NCI-H187 (cell line): ENCODE measurements around the gene CCDC182.
A peak's percentile ranks its signal among the peaks of the same experiment; 100 is the strongest.

Experiments
- DNase-seq, 2 experiments: peaks; one replicate each; lab custom pipeline; 2025; lab: John Stamatoyannopoulos, UW

Gene CCDC182

DNA sequence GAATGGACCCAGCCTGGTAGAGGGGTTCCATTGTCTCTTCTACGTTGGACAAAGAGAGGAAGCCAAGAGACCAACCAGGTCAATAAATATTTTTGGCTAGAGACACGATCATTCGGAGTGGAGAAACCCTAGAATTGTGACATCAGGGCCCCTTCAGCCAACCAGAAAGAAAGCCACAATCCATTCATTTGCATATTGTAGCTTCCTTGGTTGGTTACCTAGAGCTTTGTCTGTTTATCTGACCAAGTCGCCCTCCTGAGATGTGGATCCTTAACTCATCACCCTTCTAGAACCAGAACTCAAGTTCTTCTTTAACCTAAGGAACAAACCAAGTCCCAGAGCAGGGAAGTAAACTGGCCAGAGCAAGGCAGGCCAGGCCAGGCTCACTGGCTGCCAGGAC is at the start of gene CCDC182:
Gene CCDC182, minus strand, starts transcription at position 58 of the 400 bp plus-strand sequence. Its CDS starts 27 bp downstream, at position 31.
- DNase-seq, result no peak

DNA sequence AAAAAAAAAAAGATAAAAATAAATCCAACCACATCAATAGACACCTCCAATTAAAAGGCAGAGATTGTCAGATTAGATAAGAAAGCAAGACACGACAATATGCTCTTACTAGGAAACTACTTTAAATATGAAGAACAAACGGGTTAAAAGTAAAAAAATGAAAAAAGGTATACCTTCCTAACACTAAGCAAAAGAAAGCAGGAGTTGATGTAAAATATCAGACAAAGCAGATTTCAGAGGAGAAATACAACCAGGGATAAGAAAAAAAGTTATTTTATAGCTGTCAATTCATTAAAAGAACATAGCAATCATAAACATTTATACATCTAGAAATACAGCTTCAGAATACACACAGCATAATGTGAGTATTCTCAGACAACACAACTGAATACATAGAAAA is 49.7 kb upstream of the CCDC182 start:
- no peak for DNase-seq

DNA sequence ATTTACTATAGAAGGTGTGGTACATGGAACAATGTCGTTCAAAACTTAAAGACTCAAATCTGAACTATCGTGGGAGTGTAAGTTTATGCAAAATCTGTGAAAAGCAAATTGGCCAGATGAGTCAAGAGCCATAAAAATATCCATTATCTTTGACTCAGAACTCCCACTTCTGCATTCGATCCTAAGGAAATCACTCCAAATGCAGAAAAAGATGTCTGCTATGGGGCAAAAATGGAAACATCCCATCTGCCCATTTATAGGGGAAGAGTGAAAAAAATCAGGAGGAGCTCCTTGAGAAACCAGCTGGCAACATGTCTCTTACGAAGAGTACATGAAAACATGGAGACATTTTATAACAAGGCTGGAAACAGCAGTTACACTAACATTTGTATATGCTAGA is 43.6 kb upstream of the CCDC182 start:
- DNase-seq, result no peak

DNA sequence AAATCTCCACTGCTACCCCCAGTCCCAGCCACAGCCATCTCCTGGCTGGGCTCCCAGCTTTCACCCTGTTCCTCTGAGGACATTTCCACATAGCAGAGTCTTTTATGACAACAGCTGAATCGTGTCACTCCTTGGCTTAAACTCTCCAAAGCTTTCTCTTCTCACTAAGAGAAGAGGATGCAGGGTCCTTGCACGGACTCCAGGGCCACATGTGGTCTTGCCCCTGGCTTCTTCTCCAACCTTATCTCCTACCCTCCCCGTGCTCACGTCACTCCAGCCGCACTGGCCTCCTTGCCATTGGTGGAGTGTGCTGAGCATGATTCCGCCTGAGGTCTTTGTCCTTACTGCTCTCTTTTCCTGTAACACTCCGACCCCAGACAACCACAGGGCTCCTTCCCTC is 39.9 kb upstream of the CCDC182 start:
- DNase-seq, result no peak

DNA sequence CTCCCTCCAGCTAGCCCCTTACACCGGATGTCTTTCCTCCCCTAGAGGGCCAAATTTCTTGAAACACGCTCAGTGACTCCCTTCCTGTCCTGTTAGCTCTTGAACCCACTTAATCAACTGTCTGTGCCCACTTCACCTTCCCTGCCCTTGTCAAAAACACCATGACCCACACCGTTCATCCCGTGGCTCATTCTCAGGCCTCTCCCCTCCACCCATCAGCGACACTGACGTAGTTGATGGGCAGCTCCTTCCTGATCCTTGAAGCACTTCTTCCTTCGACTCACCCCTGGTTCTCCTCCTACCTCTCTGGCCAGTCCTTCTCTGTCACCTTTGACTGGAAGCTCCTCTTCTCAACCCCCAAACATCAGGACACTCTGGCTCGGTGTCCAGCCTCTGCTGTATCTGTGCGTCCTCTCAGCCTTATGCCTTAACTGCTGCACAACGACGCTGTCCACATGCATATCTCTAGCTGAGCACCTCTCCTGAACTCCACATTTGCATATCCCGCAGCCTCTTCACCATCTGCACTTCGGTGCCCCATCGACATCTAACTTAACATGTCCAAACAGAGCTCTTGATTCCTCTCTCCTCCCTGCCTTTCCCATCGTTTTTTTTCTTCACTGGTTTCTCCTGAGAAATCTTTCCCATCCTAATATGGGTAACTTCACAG is 39.3 kb upstream of the CCDC182 start:
- no peak for DNase-seq

DNA sequence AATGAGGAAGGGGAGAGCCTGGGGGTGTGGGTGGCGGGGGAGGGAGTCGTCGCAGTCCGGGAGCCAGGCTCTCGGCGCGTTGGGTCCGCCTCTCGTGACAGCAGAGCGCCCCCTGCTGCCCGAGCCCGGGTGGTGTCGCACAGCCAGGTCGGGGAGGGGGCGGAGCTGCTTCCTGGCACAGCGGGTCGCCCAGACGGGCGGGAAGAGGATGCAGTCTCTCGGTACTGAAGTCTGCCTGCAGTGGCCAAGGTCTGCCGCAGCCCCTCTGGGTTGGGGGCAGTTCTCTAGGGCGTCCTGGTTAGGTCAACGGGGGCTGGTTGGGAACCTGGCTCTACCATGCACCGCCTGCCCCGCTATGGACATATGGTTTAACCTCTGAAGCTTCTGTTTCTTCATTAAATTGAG is 38.2 kb upstream of the CCDC182 start:
- DNase-seq, result peak; percentile 35 to 74

DNA sequence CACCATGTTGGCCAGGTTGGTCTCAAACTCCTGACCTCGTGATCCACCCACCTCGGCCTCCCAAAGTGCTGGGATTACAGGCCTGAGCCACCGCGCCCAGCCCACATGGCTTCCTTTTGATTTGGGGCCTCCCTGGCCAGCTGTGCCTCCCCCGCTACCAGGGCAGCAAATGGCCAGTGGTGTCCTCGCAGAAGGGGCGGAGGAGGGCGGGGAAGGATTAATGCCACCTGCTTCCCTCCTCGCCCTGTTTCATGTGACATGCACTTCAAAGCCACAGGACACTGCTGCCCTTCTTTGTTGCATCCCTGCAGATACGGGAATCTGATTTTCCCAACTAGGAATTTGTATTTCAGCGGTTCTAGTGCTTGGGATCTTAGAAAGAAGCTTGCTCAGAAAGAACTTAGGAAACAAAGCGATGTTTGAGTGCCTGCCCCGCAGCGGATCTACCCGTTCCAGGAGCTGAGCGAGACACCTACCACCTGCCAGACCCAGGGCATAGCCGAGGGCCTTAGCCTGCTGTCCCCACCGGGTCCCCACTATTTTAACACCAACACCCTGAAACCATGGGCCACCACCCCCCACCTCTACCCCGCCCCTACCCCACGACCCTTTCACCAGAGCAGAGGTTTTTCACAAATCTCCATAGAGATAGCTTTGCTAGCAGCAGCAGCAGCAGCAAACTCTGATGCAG is 37.7 kb upstream of the CCDC182 start:
- DNase-seq, result no peak

DNA sequence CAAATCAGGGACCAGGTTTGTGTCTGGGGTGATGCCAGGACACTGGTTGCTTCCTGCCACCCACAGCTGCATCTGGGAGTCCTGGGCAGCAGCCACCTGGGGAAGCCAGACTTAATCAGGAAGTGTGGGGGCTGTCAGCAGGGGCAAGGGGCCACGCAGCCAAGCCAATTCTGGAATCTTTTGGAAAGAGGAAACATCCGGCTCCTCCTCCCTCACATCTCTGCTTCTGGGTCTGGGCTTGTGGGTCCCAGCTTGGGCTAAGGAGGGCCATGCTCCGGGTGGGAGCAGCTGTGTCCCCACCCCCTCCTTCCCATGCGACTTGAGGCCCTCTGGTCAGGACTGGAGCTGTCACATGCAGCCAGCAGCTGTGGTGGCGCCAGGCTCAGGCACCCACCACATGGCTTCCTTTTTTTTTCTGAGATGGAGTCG is 37.0 kb upstream of the CCDC182 start:
- DNase-seq, result no peak

DNA sequence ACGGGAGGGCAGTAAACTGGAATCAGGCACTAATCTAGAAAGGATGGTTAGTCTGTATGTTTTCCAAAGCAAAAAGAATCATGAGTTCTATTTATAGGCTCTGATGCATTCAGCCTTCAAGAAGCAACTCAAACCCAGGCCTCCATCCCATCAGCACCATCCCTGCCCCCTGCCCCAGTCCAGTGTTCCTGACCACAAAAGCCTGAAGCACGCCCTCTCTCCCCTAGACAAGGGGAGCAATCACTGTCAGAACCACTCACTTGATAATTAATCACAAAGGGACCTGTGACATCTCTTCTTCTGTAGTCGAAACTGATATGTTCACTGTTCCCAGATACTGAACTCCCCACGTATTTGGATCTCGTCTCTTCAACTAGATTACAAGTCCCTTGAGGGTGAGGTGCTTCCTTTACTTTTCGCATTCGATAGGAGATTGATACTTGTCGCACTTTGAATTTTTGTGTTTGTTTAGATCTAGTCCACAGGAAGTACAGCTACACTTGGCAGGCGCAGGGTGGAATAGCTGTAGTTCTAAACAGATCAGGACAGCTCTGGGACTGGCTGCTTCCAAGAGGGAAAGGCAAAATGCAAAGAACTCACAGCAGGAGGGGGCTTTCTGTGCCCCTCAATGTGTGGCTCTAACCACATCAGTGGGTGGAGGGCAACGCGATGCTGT is 36.4 kb upstream of the CCDC182 start:
- no peak for DNase-seq

DNA sequence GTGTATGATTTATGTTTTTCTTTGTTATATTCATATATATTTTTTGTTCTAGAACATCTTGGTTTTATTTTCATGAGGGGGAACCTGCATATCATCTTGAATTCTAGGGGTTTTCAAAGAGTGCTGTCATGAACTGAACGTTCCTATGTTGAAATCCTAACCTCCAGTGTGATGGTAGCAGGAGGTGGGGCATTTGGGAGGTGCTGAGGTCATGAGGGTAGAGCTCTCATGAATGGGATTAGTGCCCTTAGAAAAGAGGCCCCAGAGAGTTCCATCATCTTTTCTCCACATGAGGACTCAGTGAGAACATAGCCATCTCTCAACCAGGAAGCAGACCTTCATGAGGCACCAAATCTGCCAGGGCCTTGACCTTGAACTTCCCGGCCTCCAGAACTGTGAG is 34.6 kb upstream of the CCDC182 start:
- no peak for DNase-seq

DNA sequence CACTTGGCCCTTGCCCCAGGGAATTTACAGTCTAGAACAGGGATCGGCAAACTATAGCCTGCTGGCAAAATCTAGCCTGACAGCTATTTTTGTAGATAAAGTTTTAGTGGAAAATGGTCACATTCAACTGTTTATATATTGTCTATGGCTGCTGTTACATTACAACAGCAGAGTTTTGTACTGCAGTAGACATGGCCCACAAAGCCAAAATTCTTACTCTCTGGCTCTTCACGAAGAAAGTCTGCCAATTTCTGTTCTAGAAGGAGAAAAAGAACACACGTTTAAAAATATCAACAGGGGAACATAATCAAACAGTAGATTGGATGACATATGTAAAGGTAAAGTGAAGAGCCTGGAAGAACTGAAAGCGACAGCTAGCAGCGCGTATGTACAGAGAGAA is 33.2 kb upstream of the CCDC182 start:
- DNase-seq, result no peak

DNA sequence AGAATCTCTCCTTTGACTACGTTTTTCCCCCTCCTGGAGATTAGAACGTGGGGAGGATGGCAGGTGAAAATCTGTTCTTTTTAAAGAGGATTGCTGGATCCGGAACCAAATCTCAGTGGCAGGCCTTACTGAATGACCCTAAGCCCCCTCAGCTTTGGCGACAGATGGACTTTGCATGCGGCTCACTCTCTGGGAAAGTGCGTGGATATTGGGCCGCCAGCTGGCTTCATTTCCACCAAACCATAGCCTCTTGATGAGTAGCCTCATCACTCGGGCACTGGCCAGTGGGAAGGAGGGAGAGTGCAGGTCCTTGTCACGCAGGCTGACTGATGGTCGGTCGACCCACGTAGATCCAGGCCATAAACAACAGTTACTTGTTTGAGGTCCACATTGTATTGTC is 31.3 kb upstream of the CCDC182 start:
- no peak for DNase-seq

DNA sequence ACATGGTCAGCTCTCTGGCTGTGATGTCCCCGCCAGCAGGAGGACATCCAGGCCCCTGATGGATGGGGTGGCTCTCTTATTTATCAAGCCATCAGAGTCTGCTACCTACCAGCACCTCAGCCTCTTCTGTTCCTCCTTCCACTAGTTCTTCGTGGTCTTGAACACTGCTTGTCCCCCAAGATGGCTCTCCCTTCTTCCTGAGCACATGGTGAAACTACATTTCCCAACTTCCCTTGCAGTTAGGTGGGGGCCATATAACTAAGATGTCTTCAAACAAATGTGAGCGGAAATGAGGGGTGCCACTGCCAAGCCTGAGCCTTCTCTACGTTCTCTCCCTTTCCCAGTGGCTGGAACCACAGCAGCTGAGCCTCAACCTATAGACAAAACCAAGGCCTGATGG is 29.8 kb upstream of the CCDC182 start:
- no peak for DNase-seq

DNA sequence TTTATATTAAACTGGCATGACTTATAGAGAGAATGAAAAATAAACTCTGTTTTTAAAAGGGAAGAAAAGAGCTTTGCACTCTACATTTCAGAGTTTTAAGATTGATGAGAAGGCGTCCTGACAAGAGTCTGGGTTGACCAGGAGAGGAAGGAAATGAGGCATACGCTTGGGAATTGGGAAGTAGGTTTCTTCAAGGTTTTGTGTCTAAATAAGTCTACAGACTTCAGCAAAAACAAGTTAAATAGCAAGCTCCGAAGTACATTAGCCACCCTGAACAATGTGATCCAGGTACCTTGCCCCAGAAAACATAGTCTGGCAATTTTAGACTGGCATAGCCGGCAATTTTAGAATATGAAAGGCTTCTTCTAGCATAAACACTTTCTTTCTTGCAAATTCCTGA is 28.5 kb upstream of the CCDC182 start:
- no peak for DNase-seq

DNA sequence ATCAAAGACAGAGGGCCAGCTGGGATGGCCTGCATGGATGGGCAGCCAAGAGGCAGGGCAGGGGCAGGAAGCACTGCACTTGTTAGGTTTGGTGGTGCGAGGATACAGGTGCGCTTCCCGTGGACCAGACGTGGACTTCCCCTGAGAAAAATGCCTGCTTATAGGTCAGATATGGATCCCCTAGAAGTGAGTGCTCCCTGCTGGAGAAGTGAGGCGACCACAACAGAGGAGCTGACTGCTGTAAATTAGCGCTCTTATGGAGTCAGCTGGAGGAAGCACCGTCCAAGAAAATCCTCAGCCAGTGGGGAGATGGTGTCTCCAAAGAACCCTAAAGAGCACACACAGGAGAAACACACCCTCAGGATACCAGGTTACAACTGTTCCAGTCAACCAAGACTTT is 27.7 kb upstream of the CCDC182 start:
- DNase-seq, result no peak

DNA sequence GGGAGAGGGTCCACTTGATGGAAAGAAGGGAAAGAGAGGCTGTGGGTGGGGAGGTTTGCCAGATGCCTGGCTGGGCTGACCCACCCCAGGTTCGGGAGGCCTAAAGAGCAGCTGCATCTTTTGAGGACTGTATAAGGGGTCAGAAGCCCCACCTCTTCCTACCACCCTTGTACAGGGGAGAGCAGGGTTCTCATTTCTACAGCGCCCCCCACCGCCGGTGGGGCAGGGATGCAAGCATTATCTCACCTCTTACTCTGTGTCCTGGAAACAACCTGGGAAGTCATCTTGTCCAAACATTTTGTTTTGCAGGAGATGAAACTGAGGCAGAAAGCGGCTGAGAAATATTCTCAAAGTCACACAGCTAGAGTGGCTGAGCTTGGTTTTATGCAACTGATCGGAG is 22.5 kb upstream of the CCDC182 start:
- DNase-seq, result no peak

DNA sequence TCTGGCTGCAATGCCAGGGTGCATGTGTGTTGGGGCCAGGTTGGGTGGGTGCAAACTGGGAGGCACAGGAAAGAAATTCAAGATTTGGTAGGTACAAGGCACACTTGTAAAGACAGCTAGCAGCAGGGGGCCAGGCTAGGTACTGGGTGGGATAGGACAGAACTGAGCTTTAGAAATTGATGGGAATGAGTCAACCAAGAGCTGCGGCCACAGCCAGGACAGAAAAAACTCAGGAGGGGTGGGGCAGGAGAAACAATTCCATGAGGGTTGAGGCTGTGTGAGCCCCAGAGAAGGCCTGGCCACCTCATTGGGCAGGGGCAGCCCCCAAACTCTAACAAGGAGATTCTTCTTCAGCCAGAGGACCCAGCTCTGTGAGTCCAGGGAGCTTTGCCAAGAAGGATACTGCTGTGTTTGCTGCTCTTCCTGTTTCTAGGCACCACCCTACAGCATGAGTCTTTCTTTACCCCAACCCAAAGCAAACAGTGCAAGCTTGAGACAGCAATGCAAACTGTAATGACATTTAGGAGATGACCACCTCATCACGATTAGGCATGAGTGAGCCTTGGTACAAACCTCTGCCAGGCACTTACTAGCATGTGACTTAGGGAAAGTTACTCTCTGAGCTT is 21.3 kb upstream of the CCDC182 start:
- no peak for DNase-seq

DNA sequence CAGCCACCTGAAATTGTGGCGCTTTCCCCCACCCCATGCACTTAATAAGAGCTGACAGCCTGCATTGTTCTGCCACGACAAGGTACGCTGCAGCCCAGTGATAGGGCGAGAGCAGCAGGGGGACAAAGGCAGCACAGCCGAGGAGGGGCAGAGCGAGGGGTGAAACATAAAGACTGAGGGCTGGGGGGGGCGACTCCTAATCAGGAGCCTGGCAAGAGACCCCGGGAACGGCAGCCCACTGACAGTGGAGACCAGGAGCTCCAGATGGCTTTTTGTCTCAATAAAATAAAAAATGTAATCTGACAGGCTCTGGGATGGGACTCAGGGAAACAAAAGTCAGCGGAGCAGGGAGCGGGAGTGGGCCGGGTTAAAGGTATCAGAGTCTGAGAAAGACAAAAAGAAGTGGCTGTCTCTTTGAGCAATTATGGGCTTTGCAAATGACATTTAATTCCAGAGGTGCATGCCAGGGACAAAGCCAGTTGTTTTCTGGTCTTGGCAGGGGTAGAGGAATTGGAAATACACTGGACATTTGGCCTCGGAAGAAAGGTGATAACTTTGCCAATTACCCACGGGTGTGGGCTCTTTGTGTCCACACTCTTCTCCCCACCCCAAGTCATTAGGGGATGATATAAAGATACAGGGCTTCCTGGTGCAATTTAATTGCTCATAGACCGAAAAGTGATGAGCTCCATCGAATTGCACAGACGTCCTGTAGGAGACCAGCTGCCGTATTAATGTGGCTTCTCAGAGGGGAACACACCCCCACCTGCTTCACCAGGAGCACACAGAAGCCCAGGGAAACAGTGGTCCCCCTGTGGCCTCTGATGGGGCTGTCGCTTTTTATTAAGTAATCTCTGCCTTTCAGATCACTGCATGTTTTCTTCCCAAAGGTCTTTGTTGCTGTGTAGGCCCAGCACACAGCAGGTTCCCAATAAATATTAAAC is 17.6 kb upstream of the CCDC182 start:
- no peak for DNase-seq

DNA sequence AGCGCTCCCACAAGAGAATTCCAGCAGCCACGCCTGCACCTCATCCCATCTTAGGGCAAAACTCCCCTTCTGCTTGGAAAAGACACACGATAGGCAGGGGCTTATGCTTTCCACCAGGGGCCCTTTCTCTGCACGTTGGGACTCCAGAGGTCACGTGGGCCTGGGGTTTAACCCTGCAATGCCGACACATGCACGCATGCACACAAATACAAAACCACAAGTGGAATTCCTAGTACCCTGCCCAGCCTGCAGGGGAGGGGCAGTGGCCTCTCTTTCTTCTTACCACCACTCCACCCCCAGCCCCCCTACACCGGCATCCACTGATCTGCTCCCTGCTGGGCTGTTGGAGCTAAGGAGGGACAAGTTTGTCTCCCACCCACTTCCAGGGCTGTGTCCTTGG is 16.8 kb upstream of the CCDC182 start:
- no peak for DNase-seq

DNA sequence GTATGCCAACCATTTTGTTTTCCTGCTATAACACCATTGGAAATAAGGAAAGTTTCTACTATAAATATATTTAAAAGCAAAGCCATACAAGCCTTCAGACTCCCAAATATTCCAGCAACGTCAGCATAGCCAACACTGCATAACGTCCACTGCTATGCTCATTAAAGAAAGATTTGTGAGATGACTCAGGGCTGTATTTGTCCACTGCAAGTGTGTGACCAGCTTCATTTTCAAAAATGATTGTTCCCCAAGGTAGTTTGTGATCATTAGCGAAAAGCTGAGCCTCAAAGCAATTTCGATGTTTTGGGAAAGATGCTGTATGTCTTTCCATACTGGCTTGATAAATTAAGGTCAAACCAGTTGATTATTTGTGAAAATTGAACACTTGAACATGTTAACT is 14.9 kb upstream of the CCDC182 start:
- no peak for DNase-seq

DNA sequence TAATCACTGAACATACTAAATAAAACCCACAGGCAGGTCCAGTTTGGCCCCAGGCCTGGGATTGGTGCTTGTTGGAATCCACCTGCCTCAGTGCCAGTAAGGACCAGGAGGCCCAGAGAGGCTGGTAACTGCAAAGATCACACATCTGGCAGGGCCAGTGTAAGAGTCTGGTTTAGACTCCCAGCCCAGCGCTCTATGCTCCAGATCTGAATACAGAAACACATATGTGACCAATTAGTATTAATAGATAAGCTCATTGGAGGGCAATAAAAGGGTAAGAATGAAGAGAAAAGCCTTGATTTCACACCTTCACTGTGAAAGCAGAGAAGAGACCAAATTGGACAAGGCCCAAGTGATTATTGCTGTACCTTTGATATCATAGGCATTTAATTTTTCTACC is 13.6 kb upstream of the CCDC182 start:
- DNase-seq, result no peak

DNA sequence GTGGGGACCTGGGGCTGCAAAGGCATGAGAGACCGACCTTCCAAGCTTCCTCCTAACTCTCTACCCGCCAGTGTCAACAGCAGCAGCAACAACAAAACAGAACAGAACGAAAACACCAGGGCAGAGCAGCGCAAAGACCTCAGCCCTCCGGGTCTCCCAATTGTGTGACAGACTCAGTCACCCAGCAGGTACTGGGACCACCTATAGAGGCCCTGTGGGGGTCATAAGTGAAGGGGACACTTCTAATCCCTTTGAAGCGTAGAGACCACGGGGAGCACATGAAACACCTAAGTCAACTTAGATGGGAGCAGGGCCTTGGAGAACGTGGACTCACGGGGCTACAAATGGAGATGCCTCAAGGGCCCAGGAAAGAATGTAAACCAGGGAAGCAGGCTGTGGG is 12.6 kb upstream of the CCDC182 start:
- DNase-seq, result no peak
